ENCODE results near the gene PTEN.
"Not testable (repeated sequence)": the region's sequence is repeated elsewhere in the genome, so short reads cannot be mapped to it uniquely, and the experiment has no call there.

The PTEN gene

GRCh38 chr10:87846023-87846422 lies 17.4 kb upstream of the PTEN start:
- no peak for DNase-seq

GRCh38 chr10:87846711-87847110 lies 16.7 kb upstream of the PTEN start:
- DNase-seq: not testable (repeated sequence)

GRCh38 chr10:87847550-87847949 lies 15.9 kb upstream of the PTEN start:
- DNase-seq: no peak

- no peak for DNase-seq
Observed at GRCh38 chr10:87849001-87849400, 14.4 kb upstream of the PTEN start.

- DNase-seq: peak; percentile 49
Observed at GRCh38 chr10:87850742-87851205, 12.7 kb upstream of the PTEN start.

- no peak for DNase-seq
Observed at GRCh38 chr10:87852089-87852488, 11.3 kb upstream of the PTEN start.

- not testable (repeated sequence) for DNase-seq
Observed at GRCh38 chr10:87855247-87855646, 8.2 kb upstream of the PTEN start.

- not testable (repeated sequence) for DNase-seq
Observed at GRCh38 chr10:87855665-87856064, 7.8 kb upstream of the PTEN start.

- no peak for DNase-seq
Observed at GRCh38 chr10:87860156-87860795, 3.1 kb upstream of the PTEN start.

- no peak for DNase-seq
Observed at GRCh38 chr10:87860816-87861403, 2.5 kb upstream of the PTEN start.

- no peak for DNase-seq
Observed at GRCh38 chr10:87861566-87861952, 1.9 kb upstream of the PTEN start.

- DNase-seq: peak; percentile 93
Observed at GRCh38 chr10:87861953-87862678, 1.3 kb upstream of the PTEN start.

GRCh38 chr10:87862679-87863052 lies 759 bp upstream of the PTEN start:
- DNase-seq: no peak

- DNase-seq: peak; percentile 56
Observed at GRCh38 chr10:87863951-87864495, 598 bp downstream of the PTEN start.

- no peak for DNase-seq
Observed at GRCh38 chr10:87864496-87865059, 1.2 kb downstream of the PTEN start.

- no peak for DNase-seq
Observed at GRCh38 chr10:87865241-87865881, 1.9 kb downstream of the PTEN start.

- DNase-seq: no peak
Observed at GRCh38 chr10:87866412-87866974, 3.1 kb downstream of the PTEN start.

- DNase-seq: no peak
Observed at GRCh38 chr10:87867453-87867852, 4.0 kb downstream of the PTEN start.

- DNase-seq: no peak
Observed at GRCh38 chr10:87868277-87868676, 4.9 kb downstream of the PTEN start.

GRCh38 chr10:87869139-87869538 lies 5.7 kb downstream of the PTEN start:
- not testable (repeated sequence) for DNase-seq

- DNase-seq: no peak
Observed at GRCh38 chr10:87869773-87870551, 6.5 kb downstream of the PTEN start.

GRCh38 chr10:87872828-87873227 lies 9.4 kb downstream of the PTEN start:
- no peak for DNase-seq
